KMS-11 (cell line): ENCODE results near the gene MLPH.

ENCODE experiments used
- H2AFZ ChIP-seq: fragments of 200-600 bp; sonication (generic); 2 replicates; pipeline ENCODE4 v1.6.1; 2016; ENCODE audit warnings: antibody characterized with exemption, mixed run types, low read depth
- H3K27ac ChIP-seq: fragments of 200-600 bp; sonication (generic); 2 replicates; pipeline ENCODE4 v1.6.1; 2016; ENCODE audit warnings: mild to moderate bottlenecking, mixed run types
- H3K27me3 ChIP-seq: fragments of 200-600 bp; sonication (generic); 2 replicates; pipeline ENCODE4 v1.6.1; 2017; ENCODE audit warnings: mild to moderate bottlenecking, low read depth, mixed run types, moderate library complexity; ENCODE audit not compliant: insufficient read depth
- H3K36me3 ChIP-seq: fragments of 200-600 bp; sonication (generic); 2 replicates; pipeline ENCODE4 v1.6.1; 2017; ENCODE audit warnings: mild to moderate bottlenecking, mixed run types; ENCODE audit not compliant: insufficient read depth
- H3K4me1 ChIP-seq: fragments of 200-600 bp; sonication (generic); 2 replicates; pipeline ENCODE4 v1.6.1; 2016; ENCODE audit warnings: mild to moderate bottlenecking, low read depth, mixed run types; ENCODE audit not compliant: poor library complexity, severe bottlenecking
- H3K4me2 ChIP-seq: fragments of 200-600 bp; sonication (generic); 2 replicates; pipeline ENCODE4 v1.7.0; 2016; ENCODE audit warnings: mild to moderate bottlenecking, mixed run types
- H3K4me3 ChIP-seq: fragments of 200-600 bp; sonication (generic); IDR thresholded peaks from 2 replicates; pipeline ENCODE4 v1.6.1; 2017; ENCODE audit warnings: low read depth, low read length, mixed read lengths; ENCODE audit not compliant: insufficient read depth
- H3K79me2 ChIP-seq: fragments of 200-600 bp; sonication (generic); 2 replicates; pipeline ENCODE4 v1.6.1; 2016; ENCODE audit warnings: low read depth, mixed run types; ENCODE audit not compliant: insufficient read depth
- H3K9ac ChIP-seq: fragments of 200-600 bp; sonication (generic); 2 replicates; pipeline ENCODE4 v1.6.1; 2016; ENCODE audit warnings: mild to moderate bottlenecking, mixed run types
- H4K20me1 ChIP-seq: fragments of 200-600 bp; sonication (generic); 2 replicates; pipeline ENCODE4 v1.6.1; 2016; ENCODE audit warnings: mild to moderate bottlenecking, mixed run types; ENCODE audit not compliant: insufficient read depth
- CTCF ChIP-seq: fragments of 200-600 bp; sonication (generic); conservative IDR thresholded peaks from 2 replicates; pipeline ENCODE4 v1.6.1; 2017; ENCODE audit warnings: low read depth, mild to moderate bottlenecking, antibody characterized with exemption, low read length, moderate library complexity, mixed read lengths

Gene MLPH

GRCh38 chr2:237514474-237515130, 27.6 kb downstream of the MLPH start:
- Histone ChIP-seq H3K4me2 (no peak overlapping the region), H3K9ac (no peak overlapping the region), H3K79me2 (no peaks in the 10 kb centered on the region), H3K4me1 (peaks cover 10% of the 10 kb centered on the region), H3K36me3 (no peaks in the 10 kb centered on the region), H4K20me1 (no peaks in the 10 kb centered on the region), H3K27ac (no peak overlapping the region), H3K27me3 (no peaks in the 10 kb centered on the region), H3K4me3 (no peak overlapping the region), H2AFZ (no peak overlapping the region)
- no peak for TF ChIP-seq CTCF

- Histone ChIP-seq H3K4me3 (no peak overlapping the region), H3K27me3 (no peaks in the 10 kb centered on the region), H3K79me2 (no peaks in the 10 kb centered on the region), H4K20me1 (no peaks in the 10 kb centered on the region), H3K36me3 (no peaks in the 10 kb centered on the region), H3K9ac (no peak overlapping the region), H2AFZ (no peak overlapping the region), H3K27ac (no peak overlapping the region), H3K4me2 (no peak overlapping the region), H3K4me1 (peaks cover 10% of the 10 kb centered on the region)
- TF ChIP-seq CTCF: no peak
Observed at GRCh38 chr2:237515166-237515565, 28.1 kb downstream of the MLPH start.

GRCh38 chr2:237515621-237516275, 28.7 kb downstream of the MLPH start:
- H3K4me2 ChIP-seq: no peak overlapping the region
- no peak overlapping the region for H3K4me3 ChIP-seq
- no peaks in the 10 kb centered on the region for H3K27me3 ChIP-seq
- peaks cover 10% of the 10 kb centered on the region for H3K4me1 ChIP-seq
- no peak overlapping the region for H3K27ac ChIP-seq
- no peaks in the 10 kb centered on the region for H3K36me3 ChIP-seq
- TF ChIP-seq CTCF: no peak
- H2AFZ ChIP-seq: no peak overlapping the region
- no peaks in the 10 kb centered on the region for H3K79me2 ChIP-seq
- no peak overlapping the region for H3K9ac ChIP-seq
- H4K20me1 ChIP-seq: no peaks in the 10 kb centered on the region

- H3K36me3 ChIP-seq: no peaks in the 10 kb centered on the region
- no peak overlapping the region for H3K9ac ChIP-seq
- H3K4me2 ChIP-seq: no peak overlapping the region
- TF ChIP-seq CTCF: no peak
- H4K20me1 ChIP-seq: no peaks in the 10 kb centered on the region
- no peak overlapping the region for H3K4me3 ChIP-seq
- no peaks in the 10 kb centered on the region for H3K79me2 ChIP-seq
- peaks cover 10% of the 10 kb centered on the region for H3K4me1 ChIP-seq
- no peaks in the 10 kb centered on the region for H3K27me3 ChIP-seq
- no peak overlapping the region for H2AFZ ChIP-seq
- no peak overlapping the region for H3K27ac ChIP-seq
Observed at GRCh38 chr2:237517163-237517562, 30.1 kb downstream of the MLPH start.
